Osteoblast (primary cell): Measurements from ENCODE around the gene GALNT9. TPM values are rescaled to one million over a fixed set of nuclear protein-coding genes. Genes with fewer than 3 reads are reported as not detected.

ENCODE experiments used
- DNase-seq: peaks from one replicate; pipeline ENCODE4 v3.0.0; 2011; ENCODE audit warnings: low spot score, mixed read lengths; ENCODE audit not compliant: insufficient read length; ENCODE audit errors: missing footprints
- H2AFZ ChIP-seq: 2 replicates; pipeline ENCODE4 v1.6.0; 2011; ENCODE audit warnings: mild to moderate bottlenecking, low read length
- H3K27ac ChIP-seq: 2 replicates; pipeline ENCODE4 v1.5.1; 2011; ENCODE audit warnings: mild to moderate bottlenecking, low read depth, low read length, moderate library complexity
- H3K27me3 ChIP-seq: 2 replicates; pipeline ENCODE4 v1.6.0; 2012; ENCODE audit warnings: mild to moderate bottlenecking, control low read depth, inconsistent platforms, low read length, moderate library complexity; ENCODE audit not compliant: insufficient read depth
- H3K36me3 ChIP-seq: 2 replicates; pipeline ENCODE4 v1.5.1; 2011; ENCODE audit warnings: mild to moderate bottlenecking, low read length, control low read depth, moderate library complexity; ENCODE audit not compliant: insufficient read depth
- H3K4me1 ChIP-seq: 2 replicates; pipeline ENCODE4 v1.5.1; 2011; ENCODE audit warnings: mild to moderate bottlenecking, low read length, control low read depth, moderate library complexity; ENCODE audit not compliant: insufficient read depth
- H3K4me2 ChIP-seq: 2 replicates; pipeline ENCODE4 v1.6.0; 2011; ENCODE audit warnings: mild to moderate bottlenecking, low read length; ENCODE audit not compliant: insufficient read depth
- H3K4me3 ChIP-seq: fragments of 200-600 bp; sonication (generic); 3 replicates; pipeline ENCODE4 v1.5.1; 2012; ENCODE audit warnings: mild to moderate bottlenecking, low read length, inconsistent platforms; ENCODE audit not compliant: insufficient read depth
- H3K79me2 ChIP-seq: 2 replicates; pipeline ENCODE4 v1.6.0; 2012; ENCODE audit warnings: mild to moderate bottlenecking, low read length, control low read depth, inconsistent platforms; ENCODE audit not compliant: insufficient read depth
- H3K9me3 ChIP-seq: 2 replicates; pipeline ENCODE4 v1.5.1; 2011; ENCODE audit warnings: low read depth, low read length, control low read depth
- H4K20me1 ChIP-seq: 2 replicates; pipeline ENCODE4 v1.6.0; 2012; ENCODE audit warnings: mild to moderate bottlenecking, low read length, control low read depth; ENCODE audit not compliant: insufficient read depth
- CTCF ChIP-seq: IDR thresholded peaks from 2 replicates; pipeline ENCODE4 v1.5.1; 2011; ENCODE audit warnings: mild to moderate bottlenecking, low read depth, low read length, moderate library complexity; ENCODE audit errors: extremely low read depth
- total RNA-seq: library from RNA; depleted of rRNA; stranded (reverse); fragments of >200 nt; gene quantifications from 2 replicates; pipeline ENCODE4 v1.2.3, GENCODE V29; 2012

Gene GALNT9
- total RNA-seq, 1 donor = 0.36 TPM

- Histone ChIP-seq H3K79me2 (no peaks in the 10 kb centered on the region), H3K4me3 (no peak overlapping the region), H3K9me3 (no peaks in the 10 kb centered on the region), H3K27me3 (no peaks in the 10 kb centered on the region), H3K27ac (no peak overlapping the region), H3K36me3 (no peaks in the 10 kb centered on the region), H3K4me2 (no peak overlapping the region), H2AFZ (no peak overlapping the region), H3K4me1 (no peaks in the 10 kb centered on the region), H4K20me1 (no peaks in the 10 kb centered on the region)
- DNase-seq = no peak
- no peak for TF ChIP-seq CTCF
Measured at GRCh38 chr12:132364348-132364902, 35.0 kb upstream of the GALNT9 start.

- Histone ChIP-seq H3K27ac (no peak overlapping the region), H3K9me3 (no peaks in the 10 kb centered on the region)
Measured at GRCh38 chr12:132363661-132364347, 34.4 kb upstream of the GALNT9 start.

GRCh38 chr12:132362996-132363660, 33.7 kb upstream of the GALNT9 start:
- Histone ChIP-seq H3K27me3 (no peaks in the 10 kb centered on the region), H3K9me3 (no peaks in the 10 kb centered on the region), H3K27ac (no peak overlapping the region), H4K20me1 (no peaks in the 10 kb centered on the region), H3K4me1 (no peaks in the 10 kb centered on the region), H3K36me3 (no peaks in the 10 kb centered on the region), H3K4me3 (no peak overlapping the region), H3K4me2 (no peak overlapping the region), H2AFZ (no peak overlapping the region), H3K79me2 (no peaks in the 10 kb centered on the region)
- no peak for TF ChIP-seq CTCF
- no peak for DNase-seq

More at GRCh38 chr12:132363661-132364347, 34.4 kb upstream of the GALNT9 start:
- no peak for TF ChIP-seq CTCF
- no peaks in the 10 kb centered on the region for H3K27me3 ChIP-seq
- H3K36me3 ChIP-seq = no peaks in the 10 kb centered on the region
- H3K4me1 ChIP-seq = no peaks in the 10 kb centered on the region
- no peak overlapping the region for H3K4me3 ChIP-seq
- no peak for DNase-seq
- no peaks in the 10 kb centered on the region for H4K20me1 ChIP-seq
- H3K79me2 ChIP-seq = no peaks in the 10 kb centered on the region
- no peak overlapping the region for H2AFZ ChIP-seq
- H3K4me2 ChIP-seq = no peak overlapping the region
